Subcutaneous adipose tissue (tissue), 4 donors: Measurements from ENCODE around the gene CEACAM8. TPM values are rescaled to one million over a fixed set of nuclear protein-coding genes. Genes with fewer than 3 reads are reported as not detected.

Experiments used
- total RNA-seq, 4 donors: library from RNA; depleted of rRNA; stranded (reverse); fragments of >200 nt; gene quantifications; one replicate each; pipeline ENCODE4 v1.1.0, GENCODE V29; 2016
- TF ChIP-seq, protein P1 (sequence below): fragments of 450-650 bp; IDR thresholded peaks from one replicate; pipeline ENCODE4 v1.5.1; 2016; ENCODE audit warnings: low read depth, mild to moderate bottlenecking, control low read depth, antibody characterized with exemption, moderate library complexity

The CEACAM8 gene
- total RNA-seq, 4 donors from 2014 or later, result 0.98 TPM; not detected in 3

- TF ChIP-seq, protein P1, sequence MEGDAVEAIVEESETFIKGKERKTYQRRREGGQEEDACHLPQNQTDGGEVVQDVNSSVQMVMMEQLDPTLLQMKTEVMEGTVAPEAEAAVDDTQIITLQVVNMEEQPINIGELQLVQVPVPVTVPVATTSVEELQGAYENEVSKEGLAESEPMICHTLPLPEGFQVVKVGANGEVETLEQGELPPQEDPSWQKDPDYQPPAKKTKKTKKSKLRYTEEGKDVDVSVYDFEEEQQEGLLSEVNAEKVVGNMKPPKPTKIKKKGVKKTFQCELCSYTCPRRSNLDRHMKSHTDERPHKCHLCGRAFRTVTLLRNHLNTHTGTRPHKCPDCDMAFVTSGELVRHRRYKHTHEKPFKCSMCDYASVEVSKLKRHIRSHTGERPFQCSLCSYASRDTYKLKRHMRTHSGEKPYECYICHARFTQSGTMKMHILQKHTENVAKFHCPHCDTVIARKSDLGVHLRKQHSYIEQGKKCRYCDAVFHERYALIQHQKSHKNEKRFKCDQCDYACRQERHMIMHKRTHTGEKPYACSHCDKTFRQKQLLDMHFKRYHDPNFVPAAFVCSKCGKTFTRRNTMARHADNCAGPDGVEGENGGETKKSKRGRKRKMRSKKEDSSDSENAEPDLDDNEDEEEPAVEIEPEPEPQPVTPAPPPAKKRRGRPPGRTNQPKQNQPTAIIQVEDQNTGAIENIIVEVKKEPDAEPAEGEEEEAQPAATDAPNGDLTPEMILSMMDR, result no peak
Observed at GRCh38 chr19:42619271-42619670, 24.5 kb upstream of the CEACAM8 start.

DNA sequence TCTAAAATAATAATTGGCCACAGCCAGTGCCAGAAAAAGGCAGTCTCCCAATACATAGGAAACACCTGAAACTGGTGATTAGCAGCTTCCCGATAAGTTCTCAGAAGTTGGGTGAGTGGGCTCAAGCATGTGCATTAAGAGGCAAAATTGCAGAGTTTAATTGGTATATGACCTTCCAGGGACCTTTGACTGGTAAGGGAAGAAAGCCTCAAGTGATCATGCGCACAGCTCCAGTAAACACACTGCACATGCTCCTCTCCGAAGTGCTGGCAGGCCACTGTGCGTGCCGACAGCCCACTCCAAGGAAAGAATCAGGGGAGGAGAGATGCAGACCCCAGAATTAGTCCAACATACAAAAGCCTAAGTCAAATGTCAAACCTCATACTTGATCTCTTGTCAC lies 18.9 kb upstream of the CEACAM8 start:
- TF ChIP-seq, protein P1, result no peak

DNA sequence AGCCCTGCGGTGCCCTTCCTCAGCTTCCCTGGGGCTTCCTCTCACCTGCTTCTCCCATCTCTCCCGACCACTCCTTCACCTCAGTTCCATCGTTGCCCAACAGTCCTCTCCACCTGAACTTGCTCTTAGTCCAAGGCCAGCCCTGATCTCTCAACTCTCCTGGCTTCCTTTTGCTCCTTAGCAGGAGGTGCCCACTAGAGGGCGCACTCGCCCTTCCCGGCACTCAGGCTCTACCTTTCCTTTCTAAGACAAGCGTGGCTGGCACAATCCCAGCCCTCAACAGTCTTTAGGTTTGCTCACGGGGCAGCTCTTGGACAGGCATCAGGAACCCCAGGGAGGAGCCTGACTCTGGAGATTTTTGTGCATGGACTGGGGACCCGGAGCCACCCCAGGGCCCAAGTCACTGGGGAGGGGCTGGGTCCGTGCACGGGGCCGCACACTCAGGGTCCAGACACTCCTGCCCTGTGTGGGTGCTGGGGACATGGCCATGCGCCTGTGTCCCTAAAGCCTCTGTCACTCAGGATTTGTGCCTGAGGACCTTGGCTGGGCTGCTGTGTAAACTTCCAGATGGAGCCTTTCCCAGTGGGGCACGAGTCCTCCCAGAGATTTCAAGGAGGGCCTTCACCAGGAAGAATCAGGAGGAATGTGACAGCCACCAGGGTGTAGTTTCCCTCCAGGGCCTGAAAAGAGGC lies 12.1 kb upstream of the CEACAM8 start:
- TF ChIP-seq, protein P1, result no peak

GRCh38 chr19:42601811-42602443 lies 7.2 kb upstream of the CEACAM8 start:
- TF ChIP-seq, protein P1, result no peak

GRCh38 chr19:42596391-42597072 lies 1.8 kb upstream of the CEACAM8 start:
- TF ChIP-seq, protein P1, result no peak

GRCh38 chr19:42595550-42596172 lies 937 bp upstream of the CEACAM8 start:
- TF ChIP-seq, protein P1, result no peak

DNA sequence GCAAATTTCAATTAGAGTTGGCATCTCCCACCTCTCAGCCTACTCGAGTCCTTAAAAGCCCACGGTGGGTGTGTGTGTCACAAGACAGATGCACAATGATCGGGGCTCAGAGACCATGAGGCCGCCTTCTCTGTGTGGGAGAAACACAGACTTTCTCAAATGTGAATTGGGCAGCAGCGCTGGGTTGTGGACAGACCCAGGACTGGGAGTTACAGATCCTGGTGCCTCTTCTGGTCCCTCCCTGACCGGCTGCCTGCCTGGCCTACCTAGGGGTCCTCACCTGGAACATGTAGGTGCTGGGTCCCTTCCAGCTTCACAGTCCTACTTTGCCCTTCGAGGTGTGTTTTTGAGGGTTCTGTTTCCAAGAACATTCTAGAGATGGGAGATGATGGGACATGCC lies 4.9 kb downstream of the CEACAM8 start:
- TF ChIP-seq, protein P1, result no peak
